ENCODE measurements around the gene NFE2L2.
"Not testable (repeated sequence)": the region's sequence is repeated elsewhere in the genome, so short reads cannot be mapped to it uniquely, and the experiment has no call there.

Gene NFE2L2

GRCh38 chr2:177264693-177265587, at the start of gene NFE2L2:
Gene NFE2L2, minus strand, starts transcription at chr2:177264727. Its CDS starts 151 bp downstream, at chr2:177264576.
- DNase-seq (ENCODE audit: low read depth), result no peak

- DNase-seq (ENCODE audit: low read depth), result no peak
Observed at GRCh38 chr2:177314194-177314593, 49.7 kb upstream of the NFE2L2 start.

GRCh38 chr2:177313162-177313781, 48.7 kb upstream of the NFE2L2 start:
- DNase-seq (ENCODE audit: low read depth), result no peak

- DNase-seq (ENCODE audit: low read depth), result no peak
Observed at GRCh38 chr2:177312562-177312961, 48.0 kb upstream of the NFE2L2 start.

GRCh38 chr2:177309672-177310309, 45.3 kb upstream of the NFE2L2 start:
- not testable (repeated sequence) for DNase-seq (ENCODE audit: low read depth)

- no peak for DNase-seq (ENCODE audit: low read depth)
Observed at GRCh38 chr2:177306550-177306949, 42.0 kb upstream of the NFE2L2 start.

- no peak for DNase-seq (ENCODE audit: low read depth)
Observed at GRCh38 chr2:177303939-177304338, 39.4 kb upstream of the NFE2L2 start.

GRCh38 chr2:177302552-177302951, 38.0 kb upstream of the NFE2L2 start:
- DNase-seq (ENCODE audit: low read depth), result no peak

- DNase-seq (ENCODE audit: low read depth), result peak; percentile 49
Observed at GRCh38 chr2:177298191-177298590, 33.7 kb upstream of the NFE2L2 start.

GRCh38 chr2:177296040-177296439, 31.5 kb upstream of the NFE2L2 start:
- no peak for DNase-seq (ENCODE audit: low read depth)

GRCh38 chr2:177295484-177295883, 31.0 kb upstream of the NFE2L2 start:
- peak; percentile 73 for DNase-seq (ENCODE audit: low read depth)

GRCh38 chr2:177291701-177292100, 27.2 kb upstream of the NFE2L2 start:
- DNase-seq (ENCODE audit: low read depth), result no peak

- no peak for DNase-seq (ENCODE audit: low read depth)
Observed at GRCh38 chr2:177289824-177290628, 25.5 kb upstream of the NFE2L2 start.

GRCh38 chr2:177287814-177288213, 23.3 kb upstream of the NFE2L2 start:
- DNase-seq (ENCODE audit: low read depth), result no peak

GRCh38 chr2:177285892-177286715, 21.6 kb upstream of the NFE2L2 start:
- DNase-seq (ENCODE audit: low read depth), result no peak

- no peak for DNase-seq (ENCODE audit: low read depth)
Observed at GRCh38 chr2:177284531-177284930, 20.0 kb upstream of the NFE2L2 start.

GRCh38 chr2:177283906-177284305, 19.4 kb upstream of the NFE2L2 start:
- no peak for DNase-seq (ENCODE audit: low read depth)

GRCh38 chr2:177282787-177283572, 18.5 kb upstream of the NFE2L2 start:
- no peak for DNase-seq (ENCODE audit: low read depth)

GRCh38 chr2:177282181-177282641, 17.7 kb upstream of the NFE2L2 start:
- DNase-seq (ENCODE audit: low read depth), result no peak
